Parathyroid adenoma (tissue), 2 donors: ENCODE measurements around the gene ATG5.

Experiments used
- H2AFZ ChIP-seq: fragments of 300-600 bp; sonication (generic); one replicate; pipeline ENCODE4 v1.7.0; 2017; ENCODE audit warnings: antibody characterized with exemption, mild to moderate bottlenecking
- H3K27ac ChIP-seq: fragments of 300-600 bp; sonication (generic); one replicate; pipeline ENCODE4 v1.7.0; 2017
- H3K27me3 ChIP-seq: fragments of 300-600 bp; sonication (generic); one replicate; pipeline ENCODE4 v1.7.0; 2017; ENCODE audit warnings: low read length; ENCODE audit not compliant: control insufficient read depth, insufficient read depth
- H3K36me3 ChIP-seq: fragments of 300-600 bp; sonication (generic); one replicate; pipeline ENCODE4 v1.7.0; 2017; ENCODE audit warnings: low read length; ENCODE audit not compliant: control insufficient read depth, insufficient read depth
- H3K4me1 ChIP-seq: fragments of 300-600 bp; sonication (generic); one replicate; pipeline ENCODE4 v1.7.0; 2017; ENCODE audit warnings: control low read depth
- H3K4me2 ChIP-seq: fragments of 300-600 bp; sonication (generic); one replicate; pipeline ENCODE4 v1.7.0; 2017; ENCODE audit warnings: low read length
- H3K4me3 ChIP-seq: fragments of 300-600 bp; sonication (generic); one replicate; pipeline ENCODE4 v1.7.0; 2017; ENCODE audit warnings: low read depth, low read length
- H3K79me2 ChIP-seq: fragments of 300-600 bp; sonication (generic); one replicate; pipeline ENCODE4 v1.7.0; 2017; ENCODE audit warnings: control low read depth
- H3K9ac ChIP-seq: fragments of 300-600 bp; sonication (generic); one replicate; pipeline ENCODE4 v1.7.0; 2017; ENCODE audit warnings: mild to moderate bottlenecking
- H3K9me3 ChIP-seq: fragments of 300-600 bp; sonication (generic); one replicate; pipeline ENCODE4 v1.7.0; 2017; ENCODE audit warnings: low read length; ENCODE audit not compliant: control insufficient read depth
- CTCF ChIP-seq: fragments of 300-600 bp; sonication (generic); IDR thresholded peaks from one replicate; pipeline ENCODE4 v1.7.0; 2017; ENCODE audit warnings: antibody characterized with exemption, mild to moderate bottlenecking
- donor health status: primary hyperparathyroidism.

ATG5 gene

GRCh38 chr6:106318061-106318460, 7.5 kb downstream of the ATG5 start:
- Histone ChIP-seq H3K27ac (no peak overlapping the region), H2AFZ (no peak overlapping the region), H3K36me3 (no peaks in the 10 kb centered on the region), H3K9me3 (no peaks in the 10 kb centered on the region), H3K27me3 (no peaks in the 10 kb centered on the region), H3K4me2 (no peak overlapping the region), H3K4me1 (peaks cover 14% of the 10 kb centered on the region), H3K4me3 (no peak overlapping the region), H3K79me2 (peaks cover 16% of the 10 kb centered on the region), H3K9ac (no peak overlapping the region)
- TF ChIP-seq CTCF, result no peak

DNA sequence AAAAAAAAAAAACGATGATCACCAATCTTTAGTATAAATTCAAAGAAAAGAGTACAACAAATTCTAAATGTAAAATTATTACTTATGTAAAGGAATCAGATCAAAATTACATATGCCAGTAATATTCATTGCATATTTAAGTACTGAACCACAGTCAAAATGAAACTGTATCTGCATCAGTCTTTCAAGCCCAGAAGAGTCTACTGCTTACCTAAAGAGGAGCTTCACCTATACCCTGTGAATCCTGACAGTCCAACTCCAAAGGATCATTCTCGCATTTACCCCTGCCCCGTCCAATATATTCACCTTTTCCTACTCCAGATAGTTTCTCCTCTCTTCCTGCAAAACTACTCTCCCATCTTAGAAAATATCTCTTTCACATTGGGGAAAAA, 9.2 kb downstream of the ATG5 start:
- no peak for TF ChIP-seq CTCF
- H3K27ac ChIP-seq, result no peak overlapping the region

DNA sequence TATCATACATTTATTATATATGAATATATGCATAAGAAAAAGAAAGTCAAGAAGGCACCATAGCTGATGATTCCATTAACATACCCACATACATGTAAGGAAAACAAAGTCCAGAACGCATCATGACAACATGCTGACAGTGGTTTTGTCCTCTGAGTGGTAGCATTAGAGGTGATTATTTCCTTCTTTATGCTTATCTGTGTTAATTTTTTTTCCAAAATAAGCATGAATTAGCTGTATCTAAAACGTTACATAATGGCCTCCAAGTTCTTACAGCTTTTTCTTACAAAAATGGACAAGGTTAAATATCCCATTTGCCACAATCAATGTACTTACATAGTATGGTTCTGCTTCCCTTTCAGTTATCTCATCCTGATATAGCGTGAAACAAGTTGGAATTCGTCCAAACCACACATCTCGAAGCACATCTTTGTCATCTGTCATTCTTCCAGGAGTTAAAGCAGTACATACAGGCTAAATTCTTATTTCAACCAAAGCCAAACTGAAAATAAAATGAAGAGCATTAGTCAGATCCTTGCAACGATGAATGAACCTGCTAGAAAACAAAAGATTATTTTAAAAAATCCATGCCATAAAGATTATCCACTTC, 9.7 kb downstream of the ATG5 start:
- Histone ChIP-seq H3K9ac (no peak overlapping the region), H3K4me1 (peaks cover 23% of the 10 kb centered on the region), H3K4me2 (no peak overlapping the region), H3K79me2 (peaks cover 7% of the 10 kb centered on the region), H3K4me3 (no peak overlapping the region), H2AFZ (no peak overlapping the region), H3K27ac (no peak overlapping the region), H3K36me3 (no peaks in the 10 kb centered on the region), H3K27me3 (no peaks in the 10 kb centered on the region), H3K9me3 (no peaks in the 10 kb centered on the region)
- no peak for TF ChIP-seq CTCF

More for the DNA sequence above, 9.2 kb downstream of the ATG5 start:
- Histone ChIP-seq H2AFZ (no peak overlapping the region), H3K9ac (no peak overlapping the region), H3K4me1 (peaks cover 18% of the 10 kb centered on the region), H3K9me3 (no peaks in the 10 kb centered on the region), H3K4me3 (no peak overlapping the region), H3K4me2 (no peak overlapping the region), H3K27me3 (no peaks in the 10 kb centered on the region), H3K36me3 (no peaks in the 10 kb centered on the region), H3K79me2 (peaks cover 7% of the 10 kb centered on the region)

DNA sequence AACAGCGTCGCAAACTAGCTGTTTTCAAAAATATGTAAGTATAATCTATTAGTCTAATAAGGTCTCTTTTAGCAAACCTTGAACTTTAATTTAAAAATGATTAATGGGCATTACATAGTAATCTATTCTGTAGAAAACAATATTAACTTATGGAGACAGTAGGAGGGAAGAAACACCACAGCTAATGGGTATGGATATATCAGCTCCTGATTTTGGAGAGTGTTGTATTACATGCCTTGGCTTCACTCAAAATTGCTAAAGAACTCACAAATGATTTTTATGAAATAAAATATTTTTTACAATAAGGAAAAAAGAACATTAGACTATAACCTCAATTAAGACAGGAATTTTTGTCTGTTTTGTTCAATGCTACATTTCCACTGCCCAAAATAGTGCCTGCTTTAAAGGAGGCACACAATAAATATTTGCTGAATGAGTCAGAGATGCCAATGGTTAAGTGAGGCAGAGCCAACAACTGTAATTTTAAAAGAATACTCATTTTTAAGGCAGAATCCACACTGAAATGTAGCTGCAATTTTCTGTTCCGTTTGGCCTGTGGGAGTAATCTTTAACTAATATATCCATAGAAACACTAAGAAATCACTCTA, 15.7 kb downstream of the ATG5 start:
- H3K27ac ChIP-seq, result no peak overlapping the region
- H3K4me2 ChIP-seq, result no peak overlapping the region
- no peaks in the 10 kb centered on the region for H3K36me3 ChIP-seq

More for the DNA sequence above, 15.7 kb downstream of the ATG5 start:
- peaks cover 4% of the 10 kb centered on the region for H3K79me2 ChIP-seq
- no peaks in the 10 kb centered on the region for H3K27me3 ChIP-seq
- H3K4me1 ChIP-seq, result peaks cover 19% of the 10 kb centered on the region
- H3K9ac ChIP-seq, result no peak overlapping the region
- H2AFZ ChIP-seq, result no peak overlapping the region
- H3K9me3 ChIP-seq, result no peaks in the 10 kb centered on the region
- no peak overlapping the region for H3K4me3 ChIP-seq
- no peak for TF ChIP-seq CTCF
